DOHH2 (cell line): Measurements from ENCODE around the gene HMGB1.

Experiments used
- EZH2phosphoT487 ChIP-seq: fragments of 200-600 bp; sonication (generic); IDR thresholded peaks from 2 replicates; pipeline ENCODE4 v1.6.1; 2017; ENCODE audit warnings: borderline replicate concordance, mild to moderate bottlenecking, antibody characterized with exemption, low read length, moderate library complexity, mixed read lengths
- TF ChIP-seq, protein P1 (sequence below): fragments of 200-600 bp; sonication (generic); IDR thresholded peaks from one replicate; pipeline ENCODE4 v1.5.1; 2014; ENCODE audit warnings: antibody characterized with exemption, mild to moderate bottlenecking, low read depth, low read length; ENCODE audit not compliant: poor library complexity, severe bottlenecking

DNA sequence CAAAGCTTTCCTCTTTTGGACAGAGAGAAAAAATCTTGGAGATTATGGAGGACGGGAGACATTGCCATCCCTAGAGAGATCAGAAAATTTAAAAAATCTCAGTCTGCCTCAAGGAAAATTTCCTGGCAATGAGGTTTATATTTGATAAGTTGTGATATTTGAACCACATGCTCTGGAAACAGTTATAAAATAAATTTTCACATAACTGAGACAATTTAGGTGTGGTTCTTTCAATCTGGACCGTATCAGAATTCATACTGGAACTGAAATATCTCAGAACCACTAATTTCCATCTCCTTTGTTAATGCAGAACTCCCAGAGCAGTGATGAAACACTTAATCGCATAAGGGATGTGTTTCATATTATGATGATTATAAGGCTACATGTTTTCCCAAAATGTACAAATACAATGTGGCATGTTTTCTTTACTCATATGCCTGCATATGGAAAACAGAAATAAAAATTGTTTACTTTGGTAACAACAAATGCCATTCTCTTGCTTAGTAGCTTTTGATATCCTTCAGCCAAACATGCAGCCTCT is 29.8 kb downstream of the HMGB1 start:
- TF ChIP-seq, protein P1, sequence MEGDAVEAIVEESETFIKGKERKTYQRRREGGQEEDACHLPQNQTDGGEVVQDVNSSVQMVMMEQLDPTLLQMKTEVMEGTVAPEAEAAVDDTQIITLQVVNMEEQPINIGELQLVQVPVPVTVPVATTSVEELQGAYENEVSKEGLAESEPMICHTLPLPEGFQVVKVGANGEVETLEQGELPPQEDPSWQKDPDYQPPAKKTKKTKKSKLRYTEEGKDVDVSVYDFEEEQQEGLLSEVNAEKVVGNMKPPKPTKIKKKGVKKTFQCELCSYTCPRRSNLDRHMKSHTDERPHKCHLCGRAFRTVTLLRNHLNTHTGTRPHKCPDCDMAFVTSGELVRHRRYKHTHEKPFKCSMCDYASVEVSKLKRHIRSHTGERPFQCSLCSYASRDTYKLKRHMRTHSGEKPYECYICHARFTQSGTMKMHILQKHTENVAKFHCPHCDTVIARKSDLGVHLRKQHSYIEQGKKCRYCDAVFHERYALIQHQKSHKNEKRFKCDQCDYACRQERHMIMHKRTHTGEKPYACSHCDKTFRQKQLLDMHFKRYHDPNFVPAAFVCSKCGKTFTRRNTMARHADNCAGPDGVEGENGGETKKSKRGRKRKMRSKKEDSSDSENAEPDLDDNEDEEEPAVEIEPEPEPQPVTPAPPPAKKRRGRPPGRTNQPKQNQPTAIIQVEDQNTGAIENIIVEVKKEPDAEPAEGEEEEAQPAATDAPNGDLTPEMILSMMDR: no peak
- TF ChIP-seq EZH2phosphoT487: no peak
